HG02642 (cell line): ENCODE measurements around the gene EYA4.

Source experiments
- ATAC-seq: cut with Tn5 transposase; IDR thresholded peaks from one replicate; pipeline ENCODE4 v1.9.1; 2021; ENCODE audit warnings: mild to moderate bottlenecking; ENCODE audit not compliant: unreplicated experiment, poor library complexity

The EYA4 gene

GRCh38 chr6:133241086-133241900, at the start of gene EYA4:
EYA4 (plus strand) TSS chr6:133241357; CDS start chr6:133274781, 33,424 bp downstream.
- no peak for ATAC-seq

- no peak for ATAC-seq
Measured at GRCh38 chr6:133193396-133193795, 47.8 kb upstream of the EYA4 start.

- no peak for ATAC-seq
Measured at GRCh38 chr6:133198725-133199124, 42.4 kb upstream of the EYA4 start.

GRCh38 chr6:133201231-133201630, 39.9 kb upstream of the EYA4 start:
- no peak for ATAC-seq

GRCh38 chr6:133202610-133203343, 38.4 kb upstream of the EYA4 start:
- ATAC-seq, result no peak

- ATAC-seq, result no peak
Measured at GRCh38 chr6:133203344-133203697, 37.8 kb upstream of the EYA4 start.

GRCh38 chr6:133205304-133205703, 35.9 kb upstream of the EYA4 start:
- ATAC-seq, result no peak

- ATAC-seq, result no peak
Measured at GRCh38 chr6:133206942-133207341, 34.2 kb upstream of the EYA4 start.

- ATAC-seq, result no peak
Measured at GRCh38 chr6:133207754-133208153, 33.4 kb upstream of the EYA4 start.

- no peak for ATAC-seq
Measured at GRCh38 chr6:133208183-133208755, 32.9 kb upstream of the EYA4 start.

- no peak for ATAC-seq
Measured at GRCh38 chr6:133214267-133214666, 26.9 kb upstream of the EYA4 start.

- ATAC-seq, result no peak
Measured at GRCh38 chr6:133218852-133219251, 22.3 kb upstream of the EYA4 start.

GRCh38 chr6:133223452-133224029, 17.6 kb upstream of the EYA4 start:
- no peak for ATAC-seq

- no peak for ATAC-seq
Measured at GRCh38 chr6:133225560-133225959, 15.6 kb upstream of the EYA4 start.

- no peak for ATAC-seq
Measured at GRCh38 chr6:133227344-133227743, 13.8 kb upstream of the EYA4 start.

GRCh38 chr6:133230052-133230451, 11.1 kb upstream of the EYA4 start:
- no peak for ATAC-seq

GRCh38 chr6:133235221-133235620, 5.9 kb upstream of the EYA4 start:
- no peak for ATAC-seq

GRCh38 chr6:133236932-133237331, 4.2 kb upstream of the EYA4 start:
- ATAC-seq, result no peak

GRCh38 chr6:133240511-133241085, 559 bp upstream of the EYA4 start:
- no peak for ATAC-seq

GRCh38 chr6:133241901-133242636, 912 bp downstream of the EYA4 start:
- no peak for ATAC-seq
